Hippocampal formation (tissue), 2 donors: ENCODE measurements around the gene PICK1.
"Not testable (repeated sequence)": the region's sequence is repeated elsewhere in the genome, so short reads cannot be mapped to it uniquely, and the experiment has no call there.

Experiments used
- DNase-seq, 2 donors: peaks; one replicate each; lab custom pipeline; 2025; lab: John Stamatoyannopoulos, UW

Gene PICK1

GRCh38 chr22:38115423-38116205 is 58.4 kb downstream of the PICK1 start:
- no peak for DNase-seq

GRCh38 chr22:38117556-38117955 is 60.4 kb downstream of the PICK1 start:
- DNase-seq = not testable (repeated sequence)

GRCh38 chr22:38118182-38118581 is 61.0 kb downstream of the PICK1 start:
- no peak for DNase-seq

GRCh38 chr22:38118747-38119146 is 61.5 kb downstream of the PICK1 start:
- DNase-seq = not testable (repeated sequence)

GRCh38 chr22:38120359-38121110 is 63.3 kb downstream of the PICK1 start:
- DNase-seq = no peak

- no peak for DNase-seq
These were observed 65.4 kb downstream of the PICK1 start for GRCh38 chr22:38122616-38123015.

- no peak for DNase-seq
These were observed 67.2 kb downstream of the PICK1 start for GRCh38 chr22:38124236-38124974.

GRCh38 chr22:38125038-38125610 is 67.9 kb downstream of the PICK1 start:
- DNase-seq = no peak
